K562 (cell line): Measurements from ENCODE around the gene FMN2.

Source experiments
- JUND ChIP-seq, 2 experiments: IDR thresholded peaks; 2 replicates in 1 of 2; 3 replicates in 1 of 2; pipeline ENCODE4 v1.6.1; 2011; ENCODE audit warnings: borderline replicate concordance in 2 of 2, low read depth in 2 of 2, low read length in 2 of 2, improper control_type of control experiment in 1 of 2, missing biosample characterization in 1 of 2, missing genetic modification characterization in 1 of 2, missing genetic modification reagents in 1 of 2
- MAFK ChIP-seq: IDR thresholded peaks from 2 replicates; pipeline ENCODE4 v1.6.1; 2011; ENCODE audit warnings: low read length, improper control_type of control experiment
- MCM2 ChIP-seq: fragments of 450-650 bp; IDR thresholded peaks from 2 replicates; pipeline ENCODE4 v1.6.1; 2017; ENCODE audit warnings: low read depth, mild to moderate bottlenecking
- POLR2AphosphoS5 ChIP-seq: IDR thresholded peaks from 2 replicates; pipeline ENCODE4 v1.6.1; 2011; ENCODE audit warnings: mild to moderate bottlenecking, low read depth, low read length, moderate library complexity; ENCODE audit not compliant: control insufficient read depth, insufficient read depth
- SMAD1 ChIP-seq: fragments of 150-350 bp; IDR thresholded peaks from 2 replicates; pipeline ENCODE4 v1.6.1; 2014; ENCODE audit warnings: low read length, low read depth; ENCODE audit not compliant: partially characterized antibody
- TAF1 ChIP-seq: IDR thresholded peaks from 2 replicates; pipeline ENCODE4 v1.6.1; 2011; ENCODE audit warnings: mild to moderate bottlenecking, low read length, moderate library complexity; ENCODE audit not compliant: insufficient read depth, control insufficient read depth, severe bottlenecking; ENCODE audit errors: extremely low read depth
- ZBTB8A ChIP-seq: fragments of 450-650 bp; IDR thresholded peaks from 2 replicates; pipeline ENCODE4 v1.6.1; 2018; ENCODE audit warnings: mild to moderate bottlenecking, moderate library complexity; ENCODE audit not compliant: partially characterized antibody
- TF ChIP-seq, protein P1 (sequence below), 3 experiments: IDR thresholded peaks in 2 of 3; conservative IDR thresholded peaks in 1 of 3; 2 replicates each; pipeline ENCODE4 v1.5.1; 2011 to 2012; ENCODE audit warnings: low read length in 3 of 3, mild to moderate bottlenecking in 3 of 3, control low read depth in 2 of 3, improper control_type of control experiment in 1 of 3, inconsistent platforms in 1 of 3, low read depth in 1 of 3, mixed read lengths in 1 of 3, moderate library complexity in 1 of 3; ENCODE audit not compliant: insufficient read depth in 2 of 3
- TF ChIP-seq, protein P2 (sequence below): sonication (generic); formaldehyde crosslinking; IDR thresholded peaks from 2 replicates; pipeline ENCODE4 v1.8.0; 2022; ENCODE audit warnings: missing genetic modification reagents, mild to moderate bottlenecking, borderline replicate concordance
- TF ChIP-seq, protein P3 (sequence below): sonication (generic); formaldehyde crosslinking; IDR thresholded peaks from 2 replicates; pipeline ENCODE4 v1.8.1; 2022; ENCODE audit warnings: missing genetic modification reagents
- TF ChIP-seq, protein P4 (sequence below), 2 experiments: fragments of 450-650 bp; formaldehyde crosslinking in 1 of 2; IDR thresholded peaks; 2 replicates each; pipeline versions ENCODE4 v1.4.0 to v1.6.1; 2014 to 2020; ENCODE audit warnings: mild to moderate bottlenecking in 2 of 2, borderline replicate concordance in 1 of 2, low read depth in 1 of 2

DNA sequence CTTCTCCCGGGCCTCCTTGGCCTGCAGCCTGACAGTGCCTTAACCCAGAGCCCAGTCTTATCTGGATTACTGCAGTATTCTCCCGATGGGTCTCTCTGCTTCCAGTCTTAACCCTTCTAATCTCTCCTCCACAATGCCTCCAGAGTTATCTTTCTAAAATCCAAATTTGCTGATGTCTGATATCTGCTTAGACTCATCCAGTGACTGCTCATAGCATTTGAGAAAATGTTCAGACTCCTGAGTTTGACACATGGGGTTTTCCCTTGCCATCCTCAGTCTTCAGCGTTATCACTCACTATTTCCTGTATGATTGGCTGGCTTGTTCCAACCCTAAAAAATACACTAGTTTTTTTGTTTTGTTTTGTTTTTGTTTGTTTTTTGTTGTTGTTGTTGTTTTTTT is 102.0 kb downstream of the FMN2 start:
- TF ChIP-seq, protein P1, sequence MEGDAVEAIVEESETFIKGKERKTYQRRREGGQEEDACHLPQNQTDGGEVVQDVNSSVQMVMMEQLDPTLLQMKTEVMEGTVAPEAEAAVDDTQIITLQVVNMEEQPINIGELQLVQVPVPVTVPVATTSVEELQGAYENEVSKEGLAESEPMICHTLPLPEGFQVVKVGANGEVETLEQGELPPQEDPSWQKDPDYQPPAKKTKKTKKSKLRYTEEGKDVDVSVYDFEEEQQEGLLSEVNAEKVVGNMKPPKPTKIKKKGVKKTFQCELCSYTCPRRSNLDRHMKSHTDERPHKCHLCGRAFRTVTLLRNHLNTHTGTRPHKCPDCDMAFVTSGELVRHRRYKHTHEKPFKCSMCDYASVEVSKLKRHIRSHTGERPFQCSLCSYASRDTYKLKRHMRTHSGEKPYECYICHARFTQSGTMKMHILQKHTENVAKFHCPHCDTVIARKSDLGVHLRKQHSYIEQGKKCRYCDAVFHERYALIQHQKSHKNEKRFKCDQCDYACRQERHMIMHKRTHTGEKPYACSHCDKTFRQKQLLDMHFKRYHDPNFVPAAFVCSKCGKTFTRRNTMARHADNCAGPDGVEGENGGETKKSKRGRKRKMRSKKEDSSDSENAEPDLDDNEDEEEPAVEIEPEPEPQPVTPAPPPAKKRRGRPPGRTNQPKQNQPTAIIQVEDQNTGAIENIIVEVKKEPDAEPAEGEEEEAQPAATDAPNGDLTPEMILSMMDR (IDR thresholded peaks at IDR 0.05 in 2 of 3, conservative IDR thresholded peaks at IDR 0.05 in 1 of 3; ENCODE audit: insufficient read depth in 2 of 3, low read depth in 1 of 3, low read length in 3 of 3) = no peak
- TF ChIP-seq MAFK = no peak
- no peak for TF ChIP-seq SMAD1
- TF ChIP-seq JUND (IDR thresholded peaks at IDR 0.05; ENCODE audit: borderline replicate concordance, low read depth, low read length) = no peak
- no peak for TF ChIP-seq JUND (tag; IDR thresholded peaks at IDR 0.05; ENCODE audit: borderline replicate concordance, low read depth, low read length)
- TF ChIP-seq, protein P2, sequence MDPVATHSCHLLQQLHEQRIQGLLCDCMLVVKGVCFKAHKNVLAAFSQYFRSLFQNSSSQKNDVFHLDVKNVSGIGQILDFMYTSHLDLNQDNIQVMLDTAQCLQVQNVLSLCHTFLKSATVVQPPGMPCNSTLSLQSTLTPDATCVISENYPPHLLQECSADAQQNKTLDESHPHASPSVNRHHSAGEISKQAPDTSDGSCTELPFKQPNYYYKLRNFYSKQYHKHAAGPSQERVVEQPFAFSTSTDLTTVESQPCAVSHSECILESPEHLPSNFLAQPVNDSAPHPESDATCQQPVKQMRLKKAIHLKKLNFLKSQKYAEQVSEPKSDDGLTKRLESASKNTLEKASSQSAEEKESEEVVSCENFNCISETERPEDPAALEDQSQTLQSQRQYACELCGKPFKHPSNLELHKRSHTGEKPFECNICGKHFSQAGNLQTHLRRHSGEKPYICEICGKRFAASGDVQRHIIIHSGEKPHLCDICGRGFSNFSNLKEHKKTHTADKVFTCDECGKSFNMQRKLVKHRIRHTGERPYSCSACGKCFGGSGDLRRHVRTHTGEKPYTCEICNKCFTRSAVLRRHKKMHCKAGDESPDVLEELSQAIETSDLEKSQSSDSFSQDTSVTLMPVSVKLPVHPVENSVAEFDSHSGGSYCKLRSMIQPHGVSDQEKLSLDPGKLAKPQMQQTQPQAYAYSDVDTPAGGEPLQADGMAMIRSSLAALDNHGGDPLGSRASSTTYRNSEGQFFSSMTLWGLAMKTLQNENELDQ (CRISPR knock-in tag) = no peak
- no peak for TF ChIP-seq TAF1
- no peak for TF ChIP-seq ZBTB8A
- no peak for TF ChIP-seq MCM2
- TF ChIP-seq, protein P3, sequence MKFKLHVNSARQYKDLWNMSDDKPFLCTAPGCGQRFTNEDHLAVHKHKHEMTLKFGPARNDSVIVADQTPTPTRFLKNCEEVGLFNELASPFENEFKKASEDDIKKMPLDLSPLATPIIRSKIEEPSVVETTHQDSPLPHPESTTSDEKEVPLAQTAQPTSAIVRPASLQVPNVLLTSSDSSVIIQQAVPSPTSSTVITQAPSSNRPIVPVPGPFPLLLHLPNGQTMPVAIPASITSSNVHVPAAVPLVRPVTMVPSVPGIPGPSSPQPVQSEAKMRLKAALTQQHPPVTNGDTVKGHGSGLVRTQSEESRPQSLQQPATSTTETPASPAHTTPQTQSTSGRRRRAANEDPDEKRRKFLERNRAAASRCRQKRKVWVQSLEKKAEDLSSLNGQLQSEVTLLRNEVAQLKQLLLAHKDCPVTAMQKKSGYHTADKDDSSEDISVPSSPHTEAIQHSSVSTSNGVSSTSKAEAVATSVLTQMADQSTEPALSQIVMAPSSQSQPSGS = no peak
- TF ChIP-seq POLR2AphosphoS5 = no peak
- TF ChIP-seq, protein P4, sequence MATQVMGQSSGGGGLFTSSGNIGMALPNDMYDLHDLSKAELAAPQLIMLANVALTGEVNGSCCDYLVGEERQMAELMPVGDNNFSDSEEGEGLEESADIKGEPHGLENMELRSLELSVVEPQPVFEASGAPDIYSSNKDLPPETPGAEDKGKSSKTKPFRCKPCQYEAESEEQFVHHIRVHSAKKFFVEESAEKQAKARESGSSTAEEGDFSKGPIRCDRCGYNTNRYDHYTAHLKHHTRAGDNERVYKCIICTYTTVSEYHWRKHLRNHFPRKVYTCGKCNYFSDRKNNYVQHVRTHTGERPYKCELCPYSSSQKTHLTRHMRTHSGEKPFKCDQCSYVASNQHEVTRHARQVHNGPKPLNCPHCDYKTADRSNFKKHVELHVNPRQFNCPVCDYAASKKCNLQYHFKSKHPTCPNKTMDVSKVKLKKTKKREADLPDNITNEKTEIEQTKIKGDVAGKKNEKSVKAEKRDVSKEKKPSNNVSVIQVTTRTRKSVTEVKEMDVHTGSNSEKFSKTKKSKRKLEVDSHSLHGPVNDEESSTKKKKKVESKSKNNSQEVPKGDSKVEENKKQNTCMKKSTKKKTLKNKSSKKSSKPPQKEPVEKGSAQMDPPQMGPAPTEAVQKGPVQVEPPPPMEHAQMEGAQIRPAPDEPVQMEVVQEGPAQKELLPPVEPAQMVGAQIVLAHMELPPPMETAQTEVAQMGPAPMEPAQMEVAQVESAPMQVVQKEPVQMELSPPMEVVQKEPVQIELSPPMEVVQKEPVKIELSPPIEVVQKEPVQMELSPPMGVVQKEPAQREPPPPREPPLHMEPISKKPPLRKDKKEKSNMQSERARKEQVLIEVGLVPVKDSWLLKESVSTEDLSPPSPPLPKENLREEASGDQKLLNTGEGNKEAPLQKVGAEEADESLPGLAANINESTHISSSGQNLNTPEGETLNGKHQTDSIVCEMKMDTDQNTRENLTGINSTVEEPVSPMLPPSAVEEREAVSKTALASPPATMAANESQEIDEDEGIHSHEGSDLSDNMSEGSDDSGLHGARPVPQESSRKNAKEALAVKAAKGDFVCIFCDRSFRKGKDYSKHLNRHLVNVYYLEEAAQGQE (IDR thresholded peaks at IDR 0.05; ENCODE audit: borderline replicate concordance) = no peak
- TF ChIP-seq, protein P4 (CRISPR knock-in tag; IDR thresholded peaks at IDR 0.05; ENCODE audit: low read depth) = no peak
